ENCODE data around the gene TSPEAR.

Gene TSPEAR

DNA sequence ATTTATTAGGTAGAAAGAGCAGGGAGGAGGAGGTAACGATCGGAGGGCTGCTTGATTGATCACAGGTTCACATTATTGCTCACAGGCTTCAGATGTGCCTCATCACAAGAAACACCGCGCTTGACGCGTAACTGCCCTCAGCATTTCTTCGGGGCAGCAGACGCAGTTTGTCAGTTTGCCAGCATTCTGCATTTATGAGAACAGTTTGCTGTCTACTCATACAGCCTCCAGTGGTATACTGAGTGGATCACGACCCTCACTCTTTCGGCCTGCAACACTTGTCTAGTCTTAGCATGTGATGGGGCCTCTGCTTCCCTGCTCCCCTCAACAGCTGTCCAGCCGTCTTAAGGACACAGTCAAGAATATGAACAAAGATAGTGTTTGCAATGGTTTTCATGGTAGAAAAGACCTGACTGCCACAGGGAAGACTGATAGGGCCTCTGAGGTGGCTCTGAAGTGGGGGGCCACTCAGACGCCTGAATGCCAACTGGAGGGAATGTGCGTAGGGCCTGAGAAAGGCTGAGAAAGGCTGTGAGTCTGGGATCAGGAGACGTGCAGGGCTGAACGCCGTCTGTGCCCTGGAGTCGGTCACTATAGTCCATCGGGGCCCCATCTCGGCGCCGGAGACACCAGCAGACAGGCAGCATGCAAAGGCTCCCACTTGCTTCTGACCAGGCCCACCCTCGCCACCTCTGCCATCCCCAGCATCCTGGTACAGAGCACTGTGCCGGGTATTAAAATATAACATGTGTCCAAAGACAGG is 45.2 kb upstream of the TSPEAR start:
- CTCF ChIA-PET: interaction anchor here (0.6 kb wide), 1 partner anchor 520 kb away, joined by 3 read pairs; no protein-coding TSS in a partner anchor
- no peak for DNase-seq (ENCODE audit: extremely low spot score)
- POLR2A ChIA-PET: no interaction called here
- no peak for TF ChIP-seq HDGF (IDR thresholded peaks at IDR 0.05; ENCODE audit: borderline replicate concordance)

DNA sequence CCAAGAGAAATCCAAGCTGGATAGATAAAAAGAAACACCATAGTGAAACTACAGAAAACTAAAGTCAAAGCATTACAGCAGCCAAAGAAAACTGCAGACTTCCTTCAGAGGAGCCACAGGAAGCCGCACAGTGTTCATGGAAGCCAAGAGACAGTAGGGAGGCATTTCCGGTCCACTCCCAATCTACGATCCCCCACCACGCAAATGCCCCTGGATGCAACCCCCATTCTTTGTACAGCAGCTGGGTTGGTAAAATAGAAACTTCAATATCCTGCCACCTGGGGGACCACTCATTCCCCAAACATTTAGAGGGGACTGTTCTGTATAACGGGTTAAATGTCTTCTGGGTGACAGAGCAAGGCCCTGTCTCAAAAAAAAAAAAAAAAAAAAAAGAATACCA is 43.9 kb upstream of the TSPEAR start:
- TF ChIP-seq ELF4 (IDR thresholded peaks at IDR 0.05) (no peak), BHLHE40 (IDR thresholded peaks at IDR 0.05; ENCODE audit: borderline replicate concordance) (no peak), HDGF (IDR thresholded peaks at IDR 0.05; ENCODE audit: borderline replicate concordance) (no peak), TARDBP (IDR thresholded peaks at IDR 0.05) (no peak), FOXA1 (IDR thresholded peaks at IDR 0.05) (no peak), ZNF384 (IDR thresholded peaks at IDR 0.05) (no peak), FOXK2 (IDR thresholded peaks at IDR 0.05) (no peak), LEF1 (IDR thresholded peaks at IDR 0.05; ENCODE audit: borderline replicate concordance) (no peak), SUZ12 (IDR thresholded peaks at IDR 0.05) (no peak)
- no peak for DNase-seq (ENCODE audit: extremely low spot score)
- ChIA-PET CTCF (interaction anchor here (0.6 kb wide), 1 partner anchor 24 kb away, joined by 4 read pairs; no protein-coding TSS in a partner anchor), POLR2A (no interaction called here)

DNA sequence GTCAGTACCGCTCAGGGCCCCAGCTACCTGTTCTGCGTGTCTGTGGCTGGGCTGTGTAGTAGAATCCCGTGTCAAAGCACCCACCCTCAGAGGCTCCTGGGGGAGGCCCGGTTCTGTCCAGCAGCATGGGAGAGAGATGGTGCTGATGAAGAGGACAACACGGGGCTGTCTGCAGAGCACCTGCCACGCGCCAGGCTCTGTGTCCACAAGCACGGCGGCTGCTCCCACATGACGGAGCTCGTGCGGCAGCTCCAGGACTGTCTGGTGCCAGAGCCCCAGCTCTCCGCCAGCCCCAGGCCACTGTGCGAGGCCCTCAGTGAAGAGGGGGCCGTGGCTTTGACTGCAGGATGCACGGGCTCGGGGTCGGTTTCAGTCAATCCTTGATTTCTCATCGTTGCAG is 42.0 kb upstream of the TSPEAR start:
- DNase-seq (ENCODE audit: extremely low spot score): no peak
- ChIA-PET CTCF (interaction anchor here (1.6 kb wide), 1 partner anchor 11 kb away, joined by 3 read pairs; no protein-coding TSS in a partner anchor), POLR2A (no interaction called here)
- TF ChIP-seq TARDBP (IDR thresholded peaks at IDR 0.05) (no peak), FOXM1 (IDR thresholded peaks at IDR 0.05; ENCODE audit: borderline replicate concordance) (no peak), HDGF (IDR thresholded peaks at IDR 0.05; ENCODE audit: borderline replicate concordance) (no peak), ARNT (IDR thresholded peaks at IDR 0.05) (no peak), FOXA1 (IDR thresholded peaks at IDR 0.05) (no peak), CTBP1 (IDR thresholded peaks at IDR 0.05; ENCODE audit: borderline replicate concordance) (no peak), L3MBTL2 (conservative IDR thresholded peaks at IDR 0.05) (no peak), NFRKB (IDR thresholded peaks at IDR 0.05) (no peak), FOXK2 (IDR thresholded peaks at IDR 0.05) (no peak), SUZ12 (IDR thresholded peaks at IDR 0.05) (no peak), LEF1 (IDR thresholded peaks at IDR 0.05; ENCODE audit: borderline replicate concordance) (no peak), BHLHE40 (IDR thresholded peaks at IDR 0.05; ENCODE audit: borderline replicate concordance) (no peak), ELF4 (IDR thresholded peaks at IDR 0.05) (no peak), ZNF384 (IDR thresholded peaks at IDR 0.05) (no peak), SP1 (IDR thresholded peaks at IDR 0.05) (no peak)
- TF ChIP-seq, protein P1, sequence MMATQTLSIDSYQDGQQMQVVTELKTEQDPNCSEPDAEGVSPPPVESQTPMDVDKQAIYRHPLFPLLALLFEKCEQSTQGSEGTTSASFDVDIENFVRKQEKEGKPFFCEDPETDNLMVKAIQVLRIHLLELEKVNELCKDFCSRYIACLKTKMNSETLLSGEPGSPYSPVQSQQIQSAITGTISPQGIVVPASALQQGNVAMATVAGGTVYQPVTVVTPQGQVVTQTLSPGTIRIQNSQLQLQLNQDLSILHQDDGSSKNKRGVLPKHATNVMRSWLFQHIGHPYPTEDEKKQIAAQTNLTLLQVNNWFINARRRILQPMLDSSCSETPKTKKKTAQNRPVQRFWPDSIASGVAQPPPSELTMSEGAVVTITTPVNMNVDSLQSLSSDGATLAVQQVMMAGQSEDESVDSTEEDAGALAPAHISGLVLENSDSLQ (IDR thresholded peaks at IDR 0.05): no peak

DNA sequence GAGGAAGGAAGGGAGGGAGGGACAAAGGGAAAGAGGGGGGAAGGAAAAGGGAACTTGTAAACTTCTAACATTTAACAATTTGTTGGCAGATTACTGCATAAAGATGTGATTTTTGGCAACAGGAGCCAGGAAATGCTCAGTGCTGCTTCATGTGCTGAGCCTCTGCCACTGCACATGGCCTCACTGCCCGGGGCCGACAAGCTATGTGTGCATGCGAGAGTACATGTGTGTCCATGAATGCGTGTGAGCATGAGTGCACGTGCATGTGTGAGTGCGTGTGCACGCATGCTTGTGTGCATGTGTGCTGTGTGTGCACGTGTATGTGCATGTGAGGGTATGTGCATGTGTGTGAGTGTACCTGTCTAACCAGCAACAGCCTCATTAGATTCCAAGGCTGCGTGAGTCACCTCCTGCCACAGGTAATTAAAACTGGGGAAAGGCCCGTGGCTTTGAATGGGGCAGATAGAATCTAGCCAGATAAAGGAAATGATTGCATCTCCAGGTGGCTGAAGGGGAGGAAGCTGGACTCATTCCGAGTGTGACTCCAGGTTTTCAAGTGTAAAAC is 41.4 kb upstream of the TSPEAR start:
- TF ChIP-seq ZNF384 (IDR thresholded peaks at IDR 0.05) (no peak), CTBP1 (IDR thresholded peaks at IDR 0.05; ENCODE audit: borderline replicate concordance) (no peak), LEF1 (IDR thresholded peaks at IDR 0.05; ENCODE audit: borderline replicate concordance) (no peak), FOXK2 (IDR thresholded peaks at IDR 0.05) (no peak), SP1 (IDR thresholded peaks at IDR 0.05) (no peak), SUZ12 (IDR thresholded peaks at IDR 0.05) (no peak), FOXA1 (IDR thresholded peaks at IDR 0.05) (no peak), NFRKB (IDR thresholded peaks at IDR 0.05) (no peak)
- CTCF ChIA-PET: interaction anchor here (1.6 kb wide), 1 partner anchor 10 kb away, joined by 3 read pairs; no protein-coding TSS in a partner anchor
- POLR2A ChIA-PET: no interaction called here
- DNase-seq (ENCODE audit: extremely low spot score): no peak

DNA sequence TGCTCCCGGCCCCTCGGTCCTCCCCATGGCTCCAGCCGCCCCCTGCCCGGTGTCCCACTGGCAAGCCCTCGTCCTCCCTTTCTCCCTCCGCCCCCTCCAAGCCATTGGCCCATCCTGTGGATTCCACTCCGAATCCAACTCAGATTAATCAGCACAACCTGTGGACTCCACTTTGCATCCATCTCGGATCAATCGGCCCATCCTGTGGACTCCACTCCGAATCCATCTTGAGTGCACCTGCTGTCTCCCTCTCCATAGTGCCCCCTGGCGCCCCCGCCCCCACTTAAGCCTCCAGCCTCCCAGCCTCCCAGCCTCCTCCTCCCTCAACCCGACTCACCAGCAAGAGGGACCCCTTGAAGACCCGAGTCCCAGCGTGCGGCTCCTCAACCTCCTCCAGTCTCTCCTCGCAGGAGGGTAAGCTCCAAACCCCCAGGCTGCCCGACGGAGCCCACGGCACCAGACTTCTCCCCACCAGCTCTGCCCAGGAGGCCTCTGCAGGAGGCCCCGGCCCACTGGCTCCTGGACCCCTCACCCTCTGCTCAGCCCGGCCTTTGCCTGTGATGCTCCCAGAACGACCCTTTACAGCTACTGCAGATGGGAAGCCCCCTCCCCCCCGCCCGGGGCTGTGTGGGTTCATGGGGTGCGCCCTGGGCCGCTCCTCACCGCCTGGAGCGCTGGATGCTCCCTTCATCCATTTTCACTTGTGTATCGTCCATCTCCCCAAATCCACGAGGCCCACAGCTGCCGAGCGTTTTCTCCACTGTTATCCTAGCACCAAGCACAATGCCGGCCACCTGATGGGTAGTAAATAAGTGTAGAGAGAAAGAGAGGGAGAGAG is 40.6 kb upstream of the TSPEAR start:
- TF ChIP-seq BHLHE40 (IDR thresholded peaks at IDR 0.05; ENCODE audit: borderline replicate concordance) (no peak), SP1 (IDR thresholded peaks at IDR 0.05) (no peak), ZNF384 (IDR thresholded peaks at IDR 0.05) (no peak), HDGF (IDR thresholded peaks at IDR 0.05; ENCODE audit: borderline replicate concordance) (no peak), ARNT (IDR thresholded peaks at IDR 0.05) (no peak), FOXM1 (IDR thresholded peaks at IDR 0.05; ENCODE audit: borderline replicate concordance) (no peak), LEF1 (IDR thresholded peaks at IDR 0.05; ENCODE audit: borderline replicate concordance) (no peak), L3MBTL2 (conservative IDR thresholded peaks at IDR 0.05) (no peak), CTBP1 (IDR thresholded peaks at IDR 0.05; ENCODE audit: borderline replicate concordance) (no peak), SUZ12 (IDR thresholded peaks at IDR 0.05) (no peak), FOXA1 (IDR thresholded peaks at IDR 0.05) (no peak), ELF4 (IDR thresholded peaks at IDR 0.05) (no peak), FOXK2 (IDR thresholded peaks at IDR 0.05) (no peak), TARDBP (IDR thresholded peaks at IDR 0.05) (no peak), NFRKB (IDR thresholded peaks at IDR 0.05) (no peak)
- TF ChIP-seq, protein P1 (IDR thresholded peaks at IDR 0.05): no peak
- ChIA-PET CTCF (interaction anchor here (1.6 kb wide), 1 partner anchor 9 kb away, joined by 3 read pairs; no protein-coding TSS in a partner anchor), POLR2A (no interaction called here)
- DNase-seq (ENCODE audit: extremely low spot score): no peak

DNA sequence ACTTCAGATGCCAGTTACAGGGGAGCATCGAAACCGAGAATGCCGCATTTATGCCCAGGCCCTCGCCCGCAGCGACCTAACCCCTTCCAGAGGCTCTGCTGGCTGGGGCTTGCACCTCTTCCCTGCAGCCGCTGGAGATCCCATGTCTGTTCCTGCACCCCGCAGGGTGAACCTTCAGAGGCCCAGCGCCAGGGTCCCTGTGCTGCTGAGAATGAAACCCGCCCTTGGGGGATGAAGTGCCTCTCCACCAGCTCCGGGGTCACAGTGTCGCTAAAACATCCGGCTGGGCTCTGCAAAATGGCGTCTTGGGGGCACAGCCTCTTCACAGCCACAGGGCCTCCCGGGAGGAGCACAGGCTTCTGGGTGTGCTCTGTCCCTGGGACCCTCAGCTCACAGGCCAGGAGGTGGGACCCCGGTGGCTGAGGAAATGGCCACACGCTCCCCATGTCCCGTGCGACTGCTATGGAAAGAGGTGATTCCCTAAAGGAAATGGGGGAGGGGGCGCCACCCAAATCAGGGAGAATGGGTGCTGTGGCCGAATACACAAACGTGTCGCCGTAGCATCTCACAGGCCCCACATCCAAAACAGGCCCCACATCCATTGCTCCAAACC is 39.9 kb upstream of the TSPEAR start:
- ChIA-PET POLR2A (no interaction called here), CTCF (no interaction called here)

More for the DNA sequence above, 39.9 kb upstream of the TSPEAR start:
- TF ChIP-seq L3MBTL2 (conservative IDR thresholded peaks at IDR 0.05) (no peak), FOXM1 (IDR thresholded peaks at IDR 0.05; ENCODE audit: borderline replicate concordance) (no peak), HDGF (IDR thresholded peaks at IDR 0.05; ENCODE audit: borderline replicate concordance) (no peak), FOXK2 (IDR thresholded peaks at IDR 0.05) (no peak), LEF1 (IDR thresholded peaks at IDR 0.05; ENCODE audit: borderline replicate concordance) (no peak), BHLHE40 (IDR thresholded peaks at IDR 0.05; ENCODE audit: borderline replicate concordance) (no peak), TARDBP (IDR thresholded peaks at IDR 0.05) (no peak), ZNF384 (IDR thresholded peaks at IDR 0.05) (no peak), NFRKB (IDR thresholded peaks at IDR 0.05) (no peak), SP1 (IDR thresholded peaks at IDR 0.05) (no peak), ELF4 (IDR thresholded peaks at IDR 0.05) (no peak), ARNT (IDR thresholded peaks at IDR 0.05) (no peak), FOXA1 (IDR thresholded peaks at IDR 0.05) (no peak), SUZ12 (IDR thresholded peaks at IDR 0.05) (no peak), CTBP1 (IDR thresholded peaks at IDR 0.05; ENCODE audit: borderline replicate concordance) (no peak)
- TF ChIP-seq, protein P1 (IDR thresholded peaks at IDR 0.05): no peak
- DNase-seq (ENCODE audit: extremely low spot score): no peak

All from HEK293T (cell line).